GM12891 (cell line): ENCODE measurements around the gene NECTIN1.

ENCODE experiments used
- POLR2A ChIP-seq: IDR thresholded peaks from 2 replicates; pipeline ENCODE4 v1.6.1; 2011; ENCODE audit warnings: low read depth, low read length, control low read depth
- POLR2AphosphoS5 ChIP-seq: IDR thresholded peaks from 2 replicates; pipeline ENCODE4 v1.6.1; 2011; ENCODE audit warnings: low read depth, low read length, control low read depth
- SPI1 ChIP-seq: IDR thresholded peaks from 2 replicates; pipeline ENCODE4 v1.6.1; 2011; ENCODE audit warnings: low read depth, low read length, control low read depth
- TAF1 ChIP-seq: IDR thresholded peaks from 2 replicates; pipeline ENCODE4 v1.6.1; 2011; ENCODE audit warnings: low read depth, low read length, control low read depth

DNA sequence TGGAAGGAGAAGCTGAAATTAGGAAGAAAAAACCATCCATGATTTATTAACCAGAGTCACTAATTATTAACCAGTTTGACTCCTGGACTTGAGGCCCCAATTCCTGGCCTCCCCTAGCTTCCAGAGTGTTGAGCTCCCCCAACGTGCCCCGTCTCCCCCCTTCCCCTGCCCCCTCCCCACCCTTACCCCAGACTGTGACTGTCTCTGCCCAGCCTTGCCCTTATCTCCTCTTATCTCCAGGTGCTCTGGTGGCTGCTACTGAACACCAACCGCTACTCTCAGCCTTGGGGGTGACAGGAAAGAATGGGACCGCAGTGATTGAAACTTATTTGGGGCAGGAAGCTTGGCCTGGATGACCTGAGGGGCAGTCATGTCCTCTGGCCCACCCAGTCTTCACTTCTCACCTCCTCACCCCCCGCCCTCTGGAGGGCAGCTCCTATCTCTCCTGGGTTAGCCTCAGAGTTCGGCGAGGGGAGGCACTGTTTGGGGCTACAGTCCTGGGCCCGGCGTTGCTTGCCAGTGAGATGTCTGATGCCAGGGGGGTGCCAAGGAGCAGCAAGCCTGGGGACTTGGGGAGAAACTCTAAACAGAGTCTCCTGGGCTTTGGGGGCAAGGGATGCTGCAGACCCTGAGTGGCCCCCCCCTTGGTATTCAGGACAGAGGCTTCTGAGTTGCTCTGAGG is 15.5 kb downstream of the NECTIN1 start:
- TF ChIP-seq POLR2A (no peak), TAF1 (no peak), POLR2AphosphoS5 (no peak), SPI1 (no peak)
